NCI-H2081 treated with DMSO at 0.1 percent for 48 hours (cell line): ENCODE data around the gene NME3.
A peak's percentile ranks its signal among the peaks of the same experiment; 100 is the strongest.

ENCODE experiments used
- DNase-seq: peaks from one replicate; lab custom pipeline; 2025; lab: John Stamatoyannopoulos, UW

The NME3 gene

DNA sequence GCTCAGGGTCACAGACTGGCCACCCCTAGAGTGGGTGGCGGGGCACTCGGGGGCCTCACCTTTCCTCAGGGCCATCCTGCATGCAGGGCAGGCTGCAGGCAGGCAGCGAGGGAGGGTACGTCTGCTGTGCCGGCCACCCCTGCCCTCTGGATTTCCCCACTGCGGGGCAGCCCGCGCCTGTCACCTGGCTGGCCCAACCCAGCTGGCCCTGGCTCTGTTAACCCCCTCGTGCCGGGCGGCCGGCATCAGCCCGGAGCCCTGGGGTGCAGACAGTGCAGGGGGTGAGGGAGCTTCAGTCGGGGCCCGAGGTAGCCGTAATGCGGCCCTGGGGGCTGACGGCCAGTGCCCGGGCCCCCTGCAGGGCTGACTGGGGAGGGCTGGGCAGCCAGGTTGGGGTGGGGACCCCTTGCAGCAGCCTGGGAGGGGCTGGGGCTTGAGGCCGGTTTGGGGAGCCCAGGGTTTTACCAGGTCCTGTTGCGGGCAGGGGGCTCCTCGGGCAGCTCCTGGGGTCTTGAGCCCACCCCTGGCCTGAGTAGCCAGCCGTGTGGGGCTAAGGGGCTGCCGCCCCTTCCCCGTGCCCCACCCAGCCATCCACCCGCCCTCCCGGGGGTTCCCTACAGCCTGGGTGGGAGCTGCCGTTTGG is 22.4 kb upstream of the NME3 start, which contains the start of gene IGFALS:
IGFALS (minus strand) TSS at position 128 of the 643 bp plus-strand sequence; CDS start at position 75, 53 bp downstream.
- DNase-seq, result no peak

DNA sequence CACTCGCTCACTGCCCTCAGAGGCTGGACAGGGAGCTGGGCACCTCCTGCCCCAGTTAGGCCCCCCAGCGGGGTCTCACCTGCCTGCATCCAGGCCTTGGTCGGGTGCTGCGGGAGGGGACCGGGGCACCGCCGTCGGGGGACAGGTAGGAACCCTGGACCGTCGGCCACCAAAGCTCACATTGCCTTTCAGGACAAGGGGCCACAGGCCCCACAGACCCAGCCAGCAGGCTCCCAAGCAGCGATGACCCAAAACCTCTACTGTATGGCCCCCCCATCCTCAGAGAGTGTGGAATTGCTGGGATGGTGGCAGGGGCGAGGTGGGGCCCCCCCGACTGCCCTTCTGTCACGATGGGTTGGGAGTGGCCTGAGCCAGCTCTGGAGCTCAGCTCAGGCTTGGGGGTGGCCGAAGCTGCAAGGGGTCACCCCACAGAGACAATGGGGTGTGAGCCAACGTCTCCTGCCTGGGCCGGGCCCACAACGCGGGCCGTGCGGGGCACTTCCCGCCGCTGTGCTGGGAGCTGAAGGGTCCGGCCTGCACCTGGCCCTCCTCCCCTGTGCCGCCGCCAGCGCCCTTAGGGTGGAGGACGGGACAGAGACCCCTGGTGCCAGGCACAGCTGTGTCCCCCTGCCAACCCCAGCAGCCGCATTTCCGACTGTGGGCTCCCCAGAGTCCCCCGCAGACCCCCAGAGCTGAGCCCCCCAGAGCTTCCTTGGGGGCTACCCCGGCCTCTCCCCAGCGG is 21.7 kb upstream of the NME3 start:
- DNase-seq, result no peak

DNA sequence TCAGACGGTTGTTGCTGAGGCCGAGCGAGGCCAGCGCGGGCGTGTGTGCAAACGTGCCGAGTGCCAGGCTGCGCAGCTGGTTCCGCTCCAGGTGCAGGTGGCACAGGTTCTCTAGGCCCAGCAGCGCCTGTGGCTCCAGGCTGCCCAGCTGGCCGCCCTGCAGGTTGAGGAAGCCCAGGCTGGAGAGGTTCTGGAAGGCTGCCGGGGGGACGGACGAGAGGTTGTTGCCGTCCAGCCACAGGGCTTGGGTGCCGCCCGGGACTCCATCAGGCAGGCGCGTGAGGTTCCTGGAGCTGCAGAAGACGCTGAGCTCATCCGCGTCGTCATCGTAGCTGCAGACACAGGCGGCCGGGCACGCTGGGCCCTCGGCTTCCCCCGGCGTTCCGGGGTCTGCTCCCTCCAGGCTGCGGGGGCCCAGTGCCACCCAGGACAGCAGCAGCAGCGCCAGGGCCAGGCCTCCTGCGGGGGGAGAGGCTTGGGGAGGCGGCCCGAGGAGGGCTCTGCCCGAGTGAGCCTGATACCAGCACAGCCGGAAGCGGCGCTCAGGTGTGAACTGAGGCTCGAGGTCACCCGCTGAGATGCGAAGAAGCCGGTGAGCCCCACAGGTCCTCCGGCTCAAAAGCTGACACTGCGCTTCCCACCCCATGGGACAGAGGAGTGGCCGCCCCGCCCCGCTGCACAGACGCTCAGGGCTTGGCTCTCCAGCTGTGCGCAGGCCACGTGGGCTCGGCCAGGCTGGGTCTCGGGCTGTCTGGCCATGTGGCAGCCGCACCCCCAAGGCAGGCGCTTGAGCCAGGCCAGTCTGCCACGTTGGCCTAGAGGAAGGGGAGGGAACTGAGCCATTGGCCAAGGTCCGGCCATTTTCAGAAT is 20.8 kb upstream of the NME3 start:
- DNase-seq, result no peak

DNA sequence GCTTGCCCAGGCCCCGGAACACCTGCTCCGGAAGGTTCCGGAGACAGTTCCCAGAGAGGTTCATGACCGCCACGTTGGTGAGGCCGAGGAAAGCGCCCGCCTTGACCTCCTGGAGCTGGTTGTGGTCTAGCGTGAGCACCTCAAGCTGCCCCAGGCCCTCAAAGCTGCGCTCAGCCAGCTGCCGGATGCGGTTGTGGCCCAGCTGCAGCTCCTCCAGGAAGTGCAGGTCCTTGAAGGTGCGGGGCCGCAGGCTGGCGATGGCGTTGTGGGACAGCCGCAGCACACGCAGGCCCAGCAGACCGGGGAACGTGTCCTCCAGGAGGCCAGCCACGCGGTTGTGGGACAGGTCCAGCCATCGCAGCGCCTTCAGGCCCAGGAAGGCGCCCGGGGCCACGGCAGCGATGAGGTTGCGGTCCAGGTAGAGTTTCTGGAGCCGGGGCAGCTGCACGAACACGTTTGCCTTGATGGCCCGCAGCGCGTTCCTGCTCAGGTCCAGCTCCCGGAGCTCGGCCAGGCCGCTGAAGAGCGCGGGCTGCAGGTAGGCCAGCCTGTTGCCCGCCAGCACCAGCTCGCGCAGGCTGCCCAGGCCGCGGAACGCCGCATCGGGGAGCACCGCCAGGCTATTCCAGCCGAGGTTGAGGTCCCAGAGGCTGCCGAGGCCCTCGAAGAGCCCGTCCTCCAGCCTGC is 20.1 kb upstream of the NME3 start:
- no peak for DNase-seq

DNA sequence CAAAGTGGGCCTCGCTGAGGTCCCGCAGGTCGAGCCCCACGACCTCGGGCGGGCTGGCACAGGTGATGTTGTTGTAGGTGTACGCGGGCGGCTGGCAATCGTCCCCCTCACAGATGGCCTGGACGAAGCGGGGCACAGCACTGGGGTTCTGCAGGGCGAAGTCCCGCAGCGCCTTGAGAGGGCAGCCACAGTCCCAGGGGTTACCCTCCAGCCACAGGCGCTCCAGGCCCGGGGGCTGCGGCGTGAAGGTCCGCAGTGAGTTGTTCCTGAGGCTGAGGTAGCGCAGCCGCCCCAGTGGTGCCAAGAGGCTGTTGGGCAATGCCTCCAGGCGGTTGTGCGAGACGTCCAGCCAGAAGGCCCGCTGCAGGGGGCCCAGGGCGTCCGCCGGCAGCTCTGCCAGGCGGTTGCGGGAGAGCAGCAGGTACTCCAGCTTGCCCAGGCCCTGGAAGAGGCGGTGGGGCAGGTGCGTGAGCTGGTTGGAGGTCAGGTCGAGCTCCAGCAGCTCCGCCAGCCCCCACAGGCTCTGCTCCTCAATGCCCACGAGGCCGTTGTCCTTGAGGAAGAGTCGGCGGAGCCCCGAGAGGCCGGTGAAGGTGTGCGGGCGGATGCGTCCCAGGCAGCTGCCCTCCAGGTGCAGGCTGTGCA is 19.4 kb upstream of the NME3 start:
- no peak for DNase-seq

DNA sequence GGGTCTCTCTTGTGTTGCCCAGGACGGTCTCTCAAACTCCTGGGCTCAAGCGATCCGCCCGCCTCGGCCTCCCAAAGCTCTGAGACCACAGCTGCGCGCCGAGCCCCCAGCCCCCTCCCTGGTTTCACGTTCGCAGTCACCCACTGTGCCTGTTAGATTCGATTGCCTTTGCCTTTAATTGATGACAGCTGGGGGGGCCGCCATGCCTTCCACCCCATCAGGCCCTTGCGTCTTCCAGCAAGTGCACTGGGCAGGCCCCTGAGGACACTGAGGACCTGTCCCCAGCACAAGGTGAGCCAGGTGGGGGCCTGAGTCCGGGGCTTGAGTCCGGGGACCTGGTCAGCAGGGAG is 18.9 kb upstream of the NME3 start:
- DNase-seq, result no peak

DNA sequence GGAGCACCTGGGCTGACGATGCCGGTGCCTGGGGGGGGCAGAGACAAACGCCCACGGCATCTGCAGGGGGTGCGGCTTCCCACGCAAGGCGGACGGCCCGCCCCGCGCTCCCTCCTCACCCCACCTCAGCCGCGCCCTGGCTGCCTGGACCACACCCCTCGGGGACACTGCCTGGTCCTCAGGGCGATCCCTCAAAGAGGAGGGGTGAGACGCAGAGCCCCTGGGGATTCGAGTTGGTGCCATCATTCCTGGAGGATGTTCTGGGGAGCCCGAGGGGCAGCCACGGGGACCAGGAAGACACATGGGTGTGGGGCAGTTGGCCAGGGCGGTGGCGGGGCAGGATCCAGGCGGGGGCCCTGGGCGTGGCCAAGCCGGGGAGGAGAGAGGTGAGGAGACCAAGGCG is 18.3 kb upstream of the NME3 start:
- no peak for DNase-seq

DNA sequence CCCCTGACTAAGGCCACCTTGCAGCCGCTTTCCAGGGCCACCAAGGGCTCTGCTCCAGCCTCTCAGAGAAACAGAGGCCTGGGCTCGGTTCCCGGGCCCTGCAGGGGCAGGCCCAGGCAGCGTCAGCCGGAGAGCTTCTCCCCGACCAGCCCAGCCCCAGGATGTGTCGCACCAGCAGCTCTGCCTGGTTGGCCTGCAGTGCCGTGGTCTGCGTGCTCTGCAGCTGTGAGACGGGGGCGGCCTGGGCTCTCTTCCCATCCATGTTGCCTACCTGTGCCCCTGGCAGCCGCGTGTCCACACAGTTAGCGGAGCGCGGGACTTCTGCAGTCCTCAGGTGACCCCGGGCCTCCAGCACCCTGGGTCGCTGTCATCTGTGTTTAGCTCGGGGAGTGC is 17.4 kb upstream of the NME3 start:
- no peak for DNase-seq

DNA sequence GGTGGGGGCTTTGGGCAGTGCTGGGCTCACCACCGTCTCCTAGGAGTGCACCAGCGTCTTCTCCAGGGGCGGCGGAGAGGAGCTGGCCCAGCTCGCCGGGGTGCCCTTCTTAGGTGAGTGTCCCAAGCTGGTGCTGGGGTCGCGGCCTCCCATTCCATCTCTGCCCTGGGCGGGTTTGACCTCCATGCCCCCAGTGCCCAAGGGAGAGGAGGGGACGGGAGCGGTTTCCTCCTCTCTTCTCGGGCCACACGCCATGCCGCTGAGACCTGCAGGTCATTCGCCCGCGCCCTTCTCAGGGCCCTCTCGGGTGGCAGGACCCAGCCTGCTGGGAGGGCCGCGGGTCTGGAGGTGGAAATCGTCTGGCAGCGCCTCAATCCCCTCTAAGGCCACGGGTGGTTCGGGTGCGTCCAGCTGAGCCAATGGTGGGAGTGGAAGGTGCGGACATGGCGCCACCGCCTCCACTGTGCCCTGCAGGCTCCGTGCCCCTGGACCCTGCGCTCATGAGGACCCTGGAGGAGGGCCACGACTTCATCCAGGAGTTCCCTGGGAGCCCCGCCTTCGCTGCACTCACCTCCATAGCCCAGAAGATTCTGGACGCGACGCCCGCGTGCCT is 16.9 kb upstream of the NME3 start:
- no peak for DNase-seq

DNA sequence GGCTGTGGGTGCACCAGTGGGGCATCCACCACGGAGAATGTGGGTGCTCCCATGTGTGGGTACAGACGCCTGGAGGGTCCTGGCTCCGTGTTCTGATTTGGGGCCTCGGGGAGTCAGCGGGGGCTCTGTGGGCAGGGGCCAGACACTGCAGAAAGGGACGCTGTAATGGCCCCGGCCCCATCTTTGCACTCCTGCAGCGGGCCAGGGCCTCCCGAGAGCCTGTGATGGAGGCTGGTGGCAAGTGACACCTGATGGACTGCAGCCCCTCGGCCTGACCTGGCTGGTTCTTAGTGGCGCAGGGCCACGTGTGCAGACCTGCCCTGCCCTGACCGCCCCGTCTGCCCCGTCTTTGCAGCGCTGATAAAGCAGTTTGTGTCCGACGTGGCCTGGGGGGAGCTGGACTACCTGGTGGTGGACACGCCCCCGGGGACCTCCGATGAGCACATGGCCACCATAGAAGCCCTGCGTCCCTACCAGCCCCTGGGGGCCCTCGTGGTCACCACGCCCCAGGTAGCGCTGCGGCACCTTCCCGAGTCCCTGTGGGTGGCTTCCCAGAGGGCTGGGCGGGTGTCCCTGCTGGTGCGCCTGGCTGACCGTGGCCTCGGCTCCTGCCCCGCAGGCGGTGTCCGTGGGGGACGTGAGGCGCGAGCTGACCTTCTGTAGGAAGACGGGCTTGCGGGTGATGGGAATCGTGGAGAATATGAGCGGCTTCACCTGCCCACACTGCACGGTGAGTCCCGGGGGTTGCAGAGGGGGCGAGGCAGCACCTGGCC is 16.2 kb upstream of the NME3 start:
- no peak for DNase-seq

DNA sequence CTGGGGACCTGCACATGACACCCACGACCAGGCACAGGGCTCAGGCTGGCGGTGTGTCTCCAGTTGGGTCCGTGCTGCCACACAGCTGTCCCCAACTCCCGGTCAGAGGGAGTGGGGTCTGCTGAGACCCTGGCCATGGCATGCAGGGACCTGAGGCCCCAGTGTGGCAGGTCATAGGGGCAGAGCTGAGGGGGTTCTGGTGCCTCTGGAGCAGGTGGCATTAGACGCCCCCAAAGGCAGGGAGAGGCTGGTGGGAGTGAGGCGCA is 15.6 kb upstream of the NME3 start:
- no peak for DNase-seq

DNA sequence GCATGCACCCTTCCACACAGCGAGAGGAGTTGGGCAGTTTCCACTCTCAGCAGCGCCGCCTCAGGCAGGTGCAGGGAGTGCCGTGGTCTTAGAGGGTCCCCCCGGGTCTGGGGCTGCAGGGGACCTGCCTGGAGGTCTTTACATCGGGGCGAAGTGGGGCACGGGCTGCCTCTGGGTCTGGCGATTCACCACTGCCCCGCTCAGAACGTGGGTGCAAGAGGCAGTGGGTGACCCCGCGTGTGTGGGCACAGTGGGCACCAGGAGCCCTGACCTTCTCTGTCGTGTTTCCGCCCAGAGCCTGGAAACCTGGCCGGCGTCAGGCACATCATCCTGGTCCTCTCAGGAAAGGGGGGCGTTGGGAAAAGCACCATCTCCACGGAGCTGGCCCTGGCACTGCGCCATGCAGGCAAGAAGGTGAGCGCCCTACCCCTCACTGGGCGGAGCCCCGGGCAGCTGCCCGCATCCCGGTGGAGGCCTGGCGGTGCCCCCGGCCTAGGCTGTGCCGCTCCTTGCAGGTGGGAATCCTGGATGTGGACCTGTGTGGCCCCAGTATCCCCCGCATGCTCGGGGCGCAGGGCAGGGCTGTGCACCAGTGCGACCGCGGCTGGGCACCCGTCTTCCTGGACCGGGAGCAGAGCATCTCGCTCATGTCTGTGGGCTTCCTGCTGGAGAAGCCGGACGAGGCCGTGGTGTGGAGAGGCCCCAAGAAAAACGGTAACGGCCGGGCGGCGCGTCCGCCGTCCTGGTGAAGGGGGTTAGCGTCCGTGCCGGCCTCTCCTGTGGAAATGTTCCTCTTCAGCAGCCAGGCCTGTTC is 15.1 kb upstream of the NME3 start:
- DNase-seq, result no peak

DNA sequence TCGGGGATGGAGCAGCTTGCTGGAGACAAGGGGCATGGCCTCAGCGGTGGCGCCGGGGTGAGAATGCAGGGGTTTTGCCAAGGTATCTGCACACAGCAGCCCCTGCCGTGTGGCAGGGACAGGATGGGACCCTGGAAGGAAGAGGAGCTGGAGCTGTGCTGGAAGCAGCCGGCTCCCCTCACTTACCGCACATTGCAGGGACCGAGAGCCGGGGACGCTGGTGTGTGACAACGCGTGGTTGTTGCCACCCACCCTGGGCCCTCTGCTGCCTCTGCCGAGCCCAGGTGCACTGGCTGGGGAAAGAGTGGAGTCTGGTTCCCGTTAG is 14.5 kb upstream of the NME3 start:
- DNase-seq, result no peak

DNA sequence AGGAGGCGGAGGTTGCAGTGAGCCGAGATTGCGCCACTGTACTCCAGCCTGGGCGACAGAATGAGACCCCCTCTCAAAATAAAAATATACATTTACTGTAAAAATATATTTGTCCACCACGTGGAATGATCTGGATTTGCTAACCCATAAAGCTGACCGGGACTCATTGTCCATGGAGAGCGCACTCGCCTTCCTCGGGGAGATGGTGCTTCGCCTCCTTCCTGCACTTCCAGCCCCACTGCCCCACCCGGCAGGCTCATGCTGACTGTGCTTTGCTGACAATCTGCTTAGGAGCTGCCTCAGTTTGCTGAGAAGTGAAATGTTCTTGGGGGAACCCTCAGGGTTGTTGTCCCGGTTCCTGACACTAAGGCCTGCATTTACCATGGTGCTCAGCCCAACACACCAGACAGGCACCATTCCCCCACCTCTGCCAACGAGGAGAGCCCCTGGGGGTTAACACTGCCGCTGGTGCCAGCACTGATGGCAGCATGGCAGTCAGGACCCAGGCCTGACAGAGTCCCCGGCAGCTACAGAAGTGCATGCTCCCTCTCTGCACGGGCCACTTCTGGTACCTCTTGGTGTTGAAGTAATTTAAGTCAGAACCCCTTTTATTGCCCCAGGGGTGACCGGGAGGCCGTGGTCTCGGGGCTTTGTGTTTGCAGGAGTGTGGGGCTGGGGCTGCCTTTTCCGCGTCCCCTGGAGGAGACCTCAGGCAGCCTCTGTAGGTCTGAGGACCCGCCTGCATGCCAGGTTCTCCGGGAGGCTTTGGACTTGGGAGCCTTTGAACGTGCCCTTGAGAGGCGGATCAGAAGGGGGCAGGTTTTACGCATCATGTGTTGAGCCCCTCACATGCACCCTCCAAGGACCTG is 13.9 kb upstream of the NME3 start:
- no peak for DNase-seq

DNA sequence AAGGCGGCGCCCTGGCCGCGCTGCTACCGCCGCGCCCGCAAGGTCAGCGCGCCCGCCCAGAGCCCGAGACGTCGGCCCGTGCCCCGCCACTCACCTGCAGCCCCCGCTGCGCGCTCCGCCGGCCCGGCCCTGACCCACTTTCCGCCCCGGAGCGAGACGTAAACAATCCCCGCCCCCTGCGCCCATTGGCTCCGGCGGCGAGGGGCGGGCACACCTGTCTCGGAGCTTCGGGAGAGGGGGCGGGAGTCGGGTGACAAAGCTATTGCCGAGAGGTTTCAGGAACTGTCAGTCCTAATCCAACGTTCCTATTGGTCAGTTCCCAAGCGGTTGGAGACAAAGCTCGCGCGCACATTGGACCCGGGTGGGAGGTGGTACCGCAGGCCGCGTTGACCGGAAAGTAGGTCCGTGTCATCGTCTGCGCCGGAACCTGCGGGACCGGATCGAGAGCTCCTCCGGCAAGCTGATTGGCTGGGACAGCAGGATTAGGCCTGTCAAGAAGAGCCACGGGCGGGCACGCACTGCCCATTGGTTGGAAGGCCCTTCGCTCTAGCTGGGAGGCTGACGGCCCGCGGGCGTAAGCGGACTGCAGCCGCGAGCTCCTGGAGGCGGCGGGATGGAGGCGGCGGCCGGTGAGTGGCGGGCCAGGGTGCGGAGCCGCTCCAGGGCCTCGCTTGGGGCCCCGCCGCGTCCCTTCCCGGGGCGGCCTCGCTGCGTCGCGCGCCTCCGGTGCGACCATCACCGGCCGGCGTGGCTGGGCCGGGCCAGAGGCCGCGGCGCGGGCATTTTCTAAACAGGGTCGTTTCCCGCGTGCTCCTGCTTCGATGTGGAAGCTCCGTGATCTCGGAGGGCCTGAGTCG is 11.3 kb upstream of the NME3 start, which contains the start of the genes NUBP2 and SPSB3:
NUBP2 (plus strand) TSS at position 553 of the 857 bp plus-strand sequence; CDS start at position 614, 61 bp downstream.
SPSB3 (minus strand) TSS at position 164 of the 857 bp plus-strand sequence. CDS start 1,088 bp downstream, outside the sequence.
- DNase-seq, result peak; percentile 100

DNA sequence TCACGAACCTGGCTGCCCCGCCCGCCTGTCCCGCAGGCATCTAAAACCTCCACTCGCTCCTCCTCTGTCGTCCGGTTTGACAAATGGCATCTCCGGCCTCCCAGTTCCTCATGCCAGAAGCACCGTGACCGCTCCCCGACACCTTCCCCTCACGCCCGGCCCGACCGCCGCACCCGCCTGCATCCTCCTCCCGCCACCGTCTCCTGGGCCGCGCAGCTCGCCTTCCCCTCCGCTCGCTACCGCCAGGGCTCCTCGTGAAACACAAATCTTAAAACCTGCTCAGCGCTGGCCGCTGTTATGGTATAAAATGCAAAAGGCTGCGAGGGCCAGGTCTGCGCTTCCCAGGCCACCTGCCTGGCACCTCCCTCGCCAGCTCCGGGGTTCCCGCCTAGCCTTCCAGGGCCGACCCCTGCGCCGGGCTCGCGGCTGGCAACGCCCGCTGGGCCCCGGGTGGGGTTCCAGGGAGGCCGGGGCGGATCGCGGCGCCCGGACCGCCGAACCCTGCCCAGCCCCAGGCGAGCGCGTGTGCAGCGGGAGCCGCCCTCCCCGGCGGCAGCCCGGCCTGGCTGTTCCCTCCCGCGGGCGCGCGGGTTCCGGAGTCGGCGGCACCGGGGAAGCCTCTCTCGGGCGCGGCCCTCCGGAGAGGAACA is 10.5 kb upstream of the NME3 start:
- DNase-seq, result no peak

DNA sequence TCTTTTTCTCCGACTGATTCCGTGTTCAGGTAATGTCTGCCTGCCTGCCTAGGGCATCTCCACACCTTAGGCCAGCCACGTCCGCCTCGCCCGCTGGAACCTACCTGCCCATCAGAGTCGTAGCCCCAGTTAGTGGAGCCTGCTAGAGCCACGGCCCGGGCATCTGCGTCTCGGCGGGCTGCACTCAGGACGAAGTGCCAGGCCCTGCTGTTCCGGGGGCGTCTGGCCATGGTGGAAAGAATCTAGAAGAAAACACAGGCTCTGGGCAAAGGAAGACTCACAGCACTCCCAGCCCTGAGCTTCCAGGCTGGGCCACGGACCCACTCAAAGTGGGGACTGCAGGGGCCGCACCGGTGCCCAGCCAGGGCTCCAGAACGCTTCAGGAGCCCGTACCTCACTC is 9.9 kb upstream of the NME3 start:
- DNase-seq, result no peak
